Measurements from ENCODE around the gene ACTN4. TPM values are rescaled to one million over a fixed set of nuclear protein-coding genes. Genes with fewer than 3 reads are reported as not detected.
A peak's percentile ranks its signal among the peaks of the same experiment; 100 is the strongest.

Gene ACTN4
- total RNA-seq, 1 donor from 2014 or later = 628 TPM

DNA sequence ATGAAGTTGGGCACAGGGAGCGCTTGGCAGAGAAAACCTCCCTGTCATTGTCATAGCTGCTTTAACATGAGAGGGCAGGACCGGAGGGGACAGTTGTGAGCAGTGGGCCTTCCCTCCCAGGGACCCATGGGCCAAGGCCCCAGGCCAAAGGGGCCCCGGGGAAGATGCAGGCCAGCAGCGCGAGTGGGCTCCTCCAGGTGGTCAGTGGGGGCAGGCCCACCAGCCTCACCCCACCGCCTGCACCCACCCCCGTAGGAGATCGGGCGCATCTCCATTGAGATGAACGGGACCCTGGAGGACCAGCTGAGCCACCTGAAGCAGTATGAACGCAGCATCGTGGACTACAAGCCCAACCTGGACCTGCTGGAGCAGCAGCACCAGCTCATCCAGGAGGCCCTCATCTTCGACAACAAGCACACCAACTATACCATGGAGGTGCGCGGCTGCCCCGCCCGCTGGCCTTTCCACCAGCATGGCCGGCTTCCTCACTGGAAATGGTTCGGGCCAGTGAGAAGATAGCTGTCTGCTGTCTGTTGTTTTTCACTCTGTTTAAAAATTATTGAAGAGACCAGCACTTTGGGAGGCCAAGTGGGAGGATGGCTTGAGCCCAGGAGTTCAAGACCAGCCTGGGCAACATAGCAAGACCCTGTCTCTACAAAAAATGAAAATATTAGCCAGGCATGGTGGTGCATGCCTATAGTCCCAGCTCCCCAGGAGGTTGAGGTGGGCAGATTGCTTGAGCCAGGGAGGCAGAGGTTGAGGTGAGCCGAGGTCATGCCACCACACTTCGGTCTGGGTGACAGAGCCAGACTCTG lies 78.2 kb downstream of the ACTN4 start:
- DNase-seq (ENCODE audit: low spot score) = no peak

DNA sequence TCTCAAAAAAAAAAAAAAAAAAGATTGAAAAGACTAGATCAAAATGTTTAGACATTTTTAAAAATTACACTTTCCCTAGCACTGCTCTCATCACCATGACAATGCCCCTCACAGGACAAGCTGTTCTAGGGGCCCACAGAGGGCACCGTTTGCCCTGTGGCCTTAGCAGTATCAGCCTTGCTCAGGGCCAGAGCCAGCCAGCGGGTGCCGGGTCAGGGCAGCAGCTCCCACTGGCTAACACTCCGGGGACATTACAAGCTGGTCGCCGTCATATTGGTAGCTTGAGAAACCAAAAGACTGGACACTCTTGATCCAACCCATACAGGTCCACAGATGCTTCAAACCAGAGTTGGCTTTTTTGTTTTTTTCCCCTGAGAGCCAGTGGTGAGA lies 78.8 kb downstream of the ACTN4 start:
- DNase-seq (ENCODE audit: low spot score) = no peak

DNA sequence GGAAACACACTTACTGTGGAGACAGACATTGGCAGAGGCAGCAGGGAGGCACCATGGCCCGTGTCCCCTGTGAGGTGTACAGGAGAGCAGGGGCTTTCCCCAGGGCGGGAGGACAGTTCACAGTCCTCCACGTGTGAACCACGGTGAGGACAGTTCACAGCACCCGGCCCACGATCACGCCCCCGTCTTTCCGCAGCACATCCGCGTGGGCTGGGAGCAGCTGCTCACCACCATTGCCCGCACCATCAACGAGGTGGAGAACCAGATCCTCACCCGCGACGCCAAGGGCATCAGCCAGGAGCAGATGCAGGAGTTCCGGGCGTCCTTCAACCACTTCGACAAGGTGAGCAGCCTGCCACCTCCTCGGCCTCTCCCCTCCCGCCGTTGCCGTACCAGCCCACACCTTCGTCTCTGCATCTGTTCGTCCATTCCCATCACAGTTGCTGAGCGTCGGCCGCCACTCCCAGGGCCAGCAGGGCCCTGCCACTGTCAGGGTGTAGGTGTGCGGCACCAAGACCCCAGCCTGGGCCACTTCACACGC lies 79.4 kb downstream of the ACTN4 start:
- no peak for DNase-seq (ENCODE audit: low spot score)

DNA sequence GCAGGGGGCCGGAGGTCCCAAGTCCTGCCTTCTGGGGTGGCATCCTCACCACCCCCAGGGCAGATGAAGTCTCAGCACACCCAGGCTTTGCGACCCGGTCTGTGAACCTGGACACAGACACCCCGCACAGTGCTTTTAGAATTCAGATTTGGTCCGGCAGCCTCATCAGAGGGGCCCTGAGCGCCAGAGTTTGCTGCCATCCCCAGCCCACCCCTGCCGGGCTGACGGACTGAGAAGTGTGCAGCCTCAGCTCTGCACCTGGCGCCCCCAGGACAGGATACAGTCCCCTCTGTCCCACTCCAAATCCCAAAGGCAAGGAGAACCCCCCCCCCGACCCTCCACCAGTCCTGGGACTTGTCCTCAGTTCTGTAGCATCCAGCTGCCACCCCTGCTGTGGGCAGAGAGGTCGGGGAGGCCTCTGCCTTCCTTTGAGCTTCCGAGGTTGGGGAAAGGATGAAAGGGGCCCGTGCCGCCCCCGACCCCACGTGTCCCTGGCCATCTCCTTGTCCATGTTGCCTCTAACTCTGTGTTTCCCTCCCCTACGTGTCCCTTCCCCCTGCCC lies 79.9 kb downstream of the ACTN4 start:
- no peak for DNase-seq (ENCODE audit: low spot score)

DNA sequence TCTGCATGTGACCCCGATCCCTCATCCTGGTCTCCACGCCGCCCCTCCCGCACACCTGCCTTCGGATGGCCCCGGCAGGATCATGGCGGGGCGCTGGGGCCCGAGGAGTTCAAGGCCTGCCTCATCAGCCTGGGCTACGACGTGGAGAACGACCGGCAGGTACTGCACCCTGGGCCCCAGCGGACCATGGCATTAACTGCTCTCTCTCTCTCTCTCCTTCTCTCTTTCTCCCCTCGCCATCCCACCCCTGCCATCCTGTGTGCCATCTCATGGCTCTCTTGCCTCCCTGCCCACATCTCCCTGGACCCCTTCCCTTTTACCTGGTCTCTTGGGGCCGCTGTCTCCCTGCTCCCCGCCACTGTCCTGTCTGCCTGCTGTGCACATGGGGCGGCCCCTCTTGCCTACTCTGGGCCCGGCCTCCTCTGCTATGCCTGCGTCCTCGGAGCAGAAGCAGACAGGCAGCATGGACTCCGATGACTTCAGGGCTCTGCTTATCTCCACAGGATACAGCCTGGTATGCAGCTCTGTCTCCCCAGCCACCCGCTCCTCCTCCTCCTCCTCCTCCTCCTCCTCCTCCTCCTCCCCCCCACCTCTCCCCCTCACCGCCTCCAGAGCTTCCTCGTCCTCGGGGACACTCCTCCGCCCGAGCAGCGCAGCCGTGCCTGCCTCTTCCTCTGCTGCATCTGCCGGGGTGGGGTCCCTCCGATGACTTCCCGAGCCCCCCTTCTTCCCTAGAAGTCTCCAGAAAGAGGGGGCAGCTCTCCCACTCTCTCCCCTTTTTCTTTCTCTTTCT lies 80.6 kb downstream of the ACTN4 start:
- DNase-seq (ENCODE audit: low spot score) = peak; percentile 63

DNA sequence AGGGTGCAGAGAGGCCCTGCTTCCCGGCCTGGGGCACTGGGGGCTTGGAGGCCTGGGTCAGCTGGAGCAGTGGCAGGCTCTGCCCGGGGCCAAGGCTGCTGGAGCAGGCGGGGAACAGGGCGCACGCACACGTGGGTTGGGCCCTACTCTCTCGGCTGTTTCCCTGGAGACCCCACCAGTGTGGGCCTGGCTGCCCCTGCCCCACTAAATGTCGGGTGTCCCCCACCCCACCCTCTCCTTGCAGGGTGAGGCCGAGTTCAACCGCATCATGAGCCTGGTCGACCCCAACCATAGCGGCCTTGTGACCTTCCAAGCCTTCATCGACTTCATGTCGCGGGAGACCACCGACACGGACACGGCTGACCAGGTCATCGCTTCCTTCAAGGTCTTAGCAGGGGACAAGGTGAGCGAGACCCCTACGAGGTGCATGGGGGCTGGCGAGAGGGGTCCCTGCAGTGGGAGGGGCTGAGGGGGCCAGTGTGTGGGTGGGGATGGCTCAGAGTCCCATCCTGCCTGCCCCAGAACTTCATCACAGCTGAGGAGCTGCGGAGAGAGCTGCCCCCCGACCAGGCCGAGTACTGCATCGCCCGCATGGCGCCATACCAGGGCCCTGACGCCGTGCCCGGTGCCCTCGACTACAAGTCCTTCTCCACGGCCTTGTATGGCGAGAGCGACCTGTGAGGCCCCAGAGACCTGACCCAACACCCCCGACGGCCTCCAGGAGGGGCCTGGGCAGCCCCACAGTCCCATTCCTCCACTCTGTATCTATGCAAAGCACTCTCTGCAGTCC lies 81.5 kb downstream of the ACTN4 start:
- DNase-seq (ENCODE audit: low spot score) = no peak

DNA sequence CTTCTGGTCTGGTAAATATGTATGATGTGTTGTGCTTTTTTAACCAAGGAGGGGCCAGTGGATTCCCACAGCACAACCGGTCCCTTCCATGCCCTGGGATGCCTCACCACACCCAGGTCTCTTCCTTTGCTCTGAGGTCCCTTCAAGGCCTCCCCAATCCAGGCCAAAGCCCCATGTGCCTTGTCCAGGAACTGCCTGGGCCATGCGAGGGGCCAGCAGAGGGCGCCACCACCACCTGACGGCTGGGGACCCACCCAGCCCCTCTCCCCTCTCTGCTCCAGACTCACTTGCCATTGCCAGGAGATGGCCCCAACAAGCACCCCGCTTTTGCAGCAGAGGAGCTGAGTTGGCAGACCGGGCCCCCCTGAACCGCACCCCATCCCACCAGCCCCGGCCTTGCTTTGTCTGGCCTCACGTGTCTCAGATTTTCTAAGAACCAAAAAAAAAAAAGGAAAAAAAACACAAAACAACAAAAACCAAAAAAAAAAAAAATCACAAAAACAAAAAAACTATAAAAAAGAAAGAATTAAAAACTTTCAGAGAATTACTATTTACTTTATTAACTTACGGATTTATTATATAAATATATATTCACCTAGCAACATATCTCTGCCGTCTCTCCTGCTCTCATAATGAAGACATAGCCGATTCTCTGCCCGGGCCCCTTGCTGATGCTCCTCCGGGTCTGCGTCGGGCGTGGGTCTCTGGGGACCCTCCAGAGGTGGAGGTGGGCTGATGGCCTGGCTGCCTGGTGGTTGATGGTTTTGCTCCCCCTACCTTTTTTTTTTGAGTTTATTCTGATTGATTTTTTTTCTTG lies 82.4 kb downstream of the ACTN4 start:
- DNase-seq (ENCODE audit: low spot score) = peak; percentile 79

DNA sequence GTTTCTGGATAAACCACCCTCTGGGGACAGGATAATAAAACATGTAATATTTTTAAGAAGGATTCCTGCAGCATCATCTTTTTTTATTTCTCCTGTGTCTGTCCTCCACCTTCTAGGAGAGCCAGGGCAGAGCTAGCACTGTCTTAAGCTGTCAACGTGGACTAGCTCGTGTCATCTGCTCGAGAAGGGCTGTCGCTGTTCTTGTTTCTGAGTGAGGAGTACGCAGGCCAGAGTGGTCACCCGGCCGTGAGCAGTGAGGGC lies 83.0 kb downstream of the ACTN4 start:
- no peak for DNase-seq (ENCODE audit: low spot score)

DNA sequence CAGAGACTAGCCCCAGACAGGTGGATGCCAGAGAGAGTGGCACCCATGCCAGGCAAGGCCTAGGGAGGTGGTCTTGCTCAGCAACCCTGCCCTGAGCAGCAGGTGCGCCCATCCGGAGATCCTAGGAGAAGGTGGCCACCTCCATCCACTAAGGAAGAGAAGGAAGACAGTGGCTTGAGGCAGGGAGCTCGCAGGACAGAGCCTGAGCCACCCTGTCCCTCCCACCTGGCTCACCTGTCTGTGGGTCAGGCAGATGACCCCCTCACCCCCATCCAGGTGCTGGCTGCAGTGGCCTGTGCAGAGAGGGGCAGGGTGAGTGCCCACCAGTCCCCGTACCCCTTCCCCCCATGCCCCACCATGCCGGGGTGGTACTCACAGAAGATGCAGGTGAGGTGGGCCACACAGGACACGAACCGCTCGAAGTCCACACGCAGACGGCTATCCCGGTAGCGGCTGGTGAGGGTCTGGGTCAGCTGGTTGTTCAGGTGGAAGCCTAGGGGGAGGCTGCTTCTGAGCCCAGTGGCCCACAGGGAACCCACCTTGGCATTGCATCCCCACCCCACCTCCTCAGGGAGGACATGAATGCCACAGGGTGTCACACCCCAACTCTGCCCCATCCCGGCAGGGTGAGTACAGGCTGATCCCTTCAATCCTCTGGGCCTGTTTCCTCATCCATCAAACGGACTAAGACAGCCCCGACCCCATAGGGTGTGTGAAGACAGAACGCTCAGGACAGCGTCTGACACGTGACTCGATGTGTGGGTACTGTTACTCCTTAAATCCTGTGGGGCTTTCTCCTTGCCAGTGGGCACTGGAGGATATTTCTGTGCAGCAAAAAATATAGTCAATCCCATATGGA lies 83.5 kb downstream of the ACTN4 start:
- DNase-seq (ENCODE audit: low spot score) = no peak

DNA sequence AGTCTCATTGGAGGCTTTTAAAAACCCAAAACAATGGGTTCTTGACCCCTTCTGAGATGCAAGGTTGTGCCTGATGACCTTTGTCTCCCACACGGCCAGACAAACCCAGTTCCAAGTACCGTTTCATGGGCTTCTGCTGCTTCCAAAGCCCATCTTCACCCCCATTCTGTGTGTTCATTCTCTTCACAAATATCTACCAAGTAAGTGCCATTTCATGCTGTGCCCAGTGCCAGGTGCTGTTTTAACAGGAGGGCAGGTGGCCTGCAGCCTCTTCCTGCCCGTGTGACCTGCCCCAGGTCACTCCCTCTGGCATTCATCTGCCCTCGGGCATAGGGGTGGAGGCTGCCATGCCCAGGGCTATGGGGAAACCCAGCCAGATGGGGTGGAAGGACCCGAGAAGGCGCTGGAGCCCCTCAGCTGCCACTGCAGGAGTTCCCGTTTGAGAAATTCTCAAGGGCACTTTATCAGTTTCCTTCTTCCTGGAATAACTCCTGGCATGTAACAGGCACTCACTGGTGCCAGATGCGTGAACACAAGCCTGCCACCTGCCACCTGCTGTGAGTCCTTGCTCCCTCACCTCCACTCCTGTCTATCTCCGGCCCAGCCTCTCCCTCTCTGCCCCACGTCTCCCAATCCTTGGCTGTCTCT lies 84.3 kb downstream of the ACTN4 start:
- peak; percentile 80 for DNase-seq (ENCODE audit: low spot score)

DNA sequence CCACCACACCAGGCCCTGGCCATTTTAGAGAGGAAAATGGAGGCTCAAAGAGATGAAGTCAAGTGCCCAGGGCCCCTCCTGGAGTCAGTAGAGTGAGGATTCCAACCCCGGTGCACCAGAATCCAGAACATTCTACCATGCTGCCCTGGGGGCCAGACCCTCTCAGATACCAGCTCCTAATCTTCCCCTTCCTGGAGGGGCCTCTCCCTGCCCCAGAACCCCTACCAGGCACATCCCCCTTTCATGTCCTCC lies 85.7 kb downstream of the ACTN4 start:
- DNase-seq (ENCODE audit: low spot score) = no peak

DNA sequence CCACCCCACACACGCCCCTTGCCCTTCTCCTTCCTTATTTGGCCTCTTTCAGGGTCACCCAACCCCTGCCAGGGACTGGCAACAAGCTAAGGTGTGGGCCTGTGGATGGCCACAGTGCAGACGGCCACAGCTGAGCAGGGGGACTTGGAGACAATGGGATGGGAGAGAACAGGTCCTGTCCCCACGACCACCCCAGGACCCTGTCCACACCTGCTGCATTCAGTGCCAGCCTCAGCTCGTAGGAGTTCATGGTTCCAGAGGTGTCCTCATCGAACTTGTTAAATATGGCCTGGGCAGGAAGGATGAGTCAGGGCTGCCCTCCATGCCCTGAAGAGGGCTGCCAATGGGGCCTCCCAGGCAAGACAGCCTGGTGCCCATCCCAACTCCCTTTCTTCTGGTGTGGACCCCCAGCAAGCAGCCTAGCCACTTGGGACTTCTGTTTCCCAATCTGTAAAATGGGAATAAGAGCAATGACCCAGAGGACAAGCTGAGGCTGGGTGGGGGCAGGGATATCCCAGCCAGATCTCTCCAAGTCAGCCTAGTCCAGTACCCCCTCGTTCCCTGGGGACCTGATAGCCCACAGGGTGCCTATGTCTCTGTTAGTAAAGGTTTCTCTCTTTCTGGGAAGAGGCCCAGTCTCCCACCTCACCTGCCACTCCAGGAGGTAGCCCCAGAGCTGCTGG lies 86.2 kb downstream of the ACTN4 start:
- DNase-seq (ENCODE audit: low spot score) = no peak

DNA sequence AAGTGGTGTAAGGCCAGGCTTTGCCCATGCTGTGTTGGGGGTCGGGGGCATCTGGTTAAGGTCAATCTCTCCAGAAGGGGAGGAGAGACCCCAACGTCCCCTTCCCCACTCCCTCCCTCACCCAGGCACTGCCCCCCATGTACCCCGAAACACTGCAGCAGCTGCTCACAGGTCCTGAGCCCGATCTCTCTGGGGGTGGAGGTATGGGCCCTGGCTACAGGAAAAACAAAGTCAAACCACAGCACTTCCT lies 86.7 kb downstream of the ACTN4 start:
- no peak for DNase-seq (ENCODE audit: low spot score)

DNA sequence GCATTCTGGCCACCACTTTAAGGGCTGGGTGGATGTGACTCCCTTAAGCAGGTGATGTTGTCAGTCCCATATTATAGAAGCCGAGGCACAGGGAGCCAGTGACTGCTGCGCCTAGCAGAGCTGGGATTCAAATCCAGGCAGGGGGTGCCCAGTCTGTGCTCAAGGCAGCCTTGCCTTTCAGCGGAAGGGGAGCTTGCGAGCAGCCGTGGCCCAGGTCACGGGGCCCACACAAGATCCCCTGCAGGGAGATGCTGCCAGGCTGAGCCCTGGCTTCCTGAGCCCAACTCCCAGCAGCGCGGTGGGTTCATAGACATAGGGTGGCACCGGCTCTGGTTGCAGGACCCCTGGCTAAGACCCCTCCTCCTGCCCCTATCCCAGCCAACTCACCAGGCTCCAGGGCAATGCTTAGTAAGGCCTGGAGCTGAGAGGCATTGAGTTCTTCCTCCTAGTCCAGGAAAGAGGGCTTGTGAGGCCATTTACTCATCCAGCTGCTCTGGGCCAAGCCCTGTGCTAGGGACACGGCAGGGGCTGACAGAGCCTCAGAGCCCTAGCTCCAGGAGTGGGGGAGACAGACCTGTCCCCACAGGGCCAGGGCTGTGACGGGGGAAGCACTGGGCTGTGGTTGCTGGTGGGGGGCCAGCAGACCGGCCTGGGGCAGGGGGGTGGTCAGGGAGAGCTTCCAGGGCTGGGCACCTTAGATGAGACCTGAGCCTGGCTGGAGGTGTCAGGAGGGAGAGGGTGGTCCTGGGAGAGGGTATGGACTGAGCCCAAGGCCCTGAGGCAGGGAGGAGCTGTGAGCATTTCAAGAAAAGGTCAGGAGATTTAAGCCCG lies 87.2 kb downstream of the ACTN4 start:
- no peak for DNase-seq (ENCODE audit: low spot score)

DNA sequence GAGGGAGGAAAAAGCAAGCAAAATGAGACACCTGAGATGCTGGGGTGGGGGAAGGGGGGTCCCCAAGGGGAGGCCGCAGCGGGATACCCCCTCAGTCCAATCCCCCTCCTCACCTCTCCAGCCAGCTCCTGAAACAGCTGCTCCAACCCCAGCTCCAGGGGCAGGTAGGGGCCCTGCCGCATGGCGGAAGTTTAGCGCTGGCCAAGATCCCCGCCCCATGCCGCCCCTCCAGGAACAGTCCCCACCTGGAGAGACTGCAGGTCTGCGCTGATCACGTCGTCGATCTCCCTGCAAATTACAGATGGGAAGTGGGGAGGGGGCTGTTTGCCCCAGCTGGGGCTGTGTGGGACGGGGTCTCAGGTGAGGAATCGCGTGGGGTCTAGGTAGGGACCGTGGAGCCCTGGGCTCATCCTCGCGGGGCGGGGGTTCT lies 87.8 kb downstream of the ACTN4 start:
- DNase-seq (ENCODE audit: low spot score) = no peak

DNA sequence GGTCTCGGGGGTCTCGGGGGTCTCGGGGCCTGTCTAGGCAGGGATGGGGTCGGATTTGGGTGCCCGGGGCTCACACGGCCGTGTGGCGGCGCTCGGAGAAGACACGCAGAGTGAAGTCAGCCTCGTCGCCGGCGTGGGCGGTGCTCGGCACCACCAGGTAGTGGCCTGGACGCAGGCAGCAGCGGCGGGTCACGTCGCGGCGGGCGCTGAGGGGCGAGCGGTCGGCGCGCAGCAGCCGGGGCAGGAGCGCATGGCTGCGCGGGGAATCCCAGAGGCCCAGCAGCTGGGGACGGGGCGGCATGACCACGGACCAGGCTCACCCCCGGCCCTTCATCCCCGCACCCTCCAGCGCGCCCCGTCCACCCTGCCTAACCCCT lies 88.6 kb downstream of the ACTN4 start:
- DNase-seq (ENCODE audit: low spot score) = peak; percentile 70

DNA sequence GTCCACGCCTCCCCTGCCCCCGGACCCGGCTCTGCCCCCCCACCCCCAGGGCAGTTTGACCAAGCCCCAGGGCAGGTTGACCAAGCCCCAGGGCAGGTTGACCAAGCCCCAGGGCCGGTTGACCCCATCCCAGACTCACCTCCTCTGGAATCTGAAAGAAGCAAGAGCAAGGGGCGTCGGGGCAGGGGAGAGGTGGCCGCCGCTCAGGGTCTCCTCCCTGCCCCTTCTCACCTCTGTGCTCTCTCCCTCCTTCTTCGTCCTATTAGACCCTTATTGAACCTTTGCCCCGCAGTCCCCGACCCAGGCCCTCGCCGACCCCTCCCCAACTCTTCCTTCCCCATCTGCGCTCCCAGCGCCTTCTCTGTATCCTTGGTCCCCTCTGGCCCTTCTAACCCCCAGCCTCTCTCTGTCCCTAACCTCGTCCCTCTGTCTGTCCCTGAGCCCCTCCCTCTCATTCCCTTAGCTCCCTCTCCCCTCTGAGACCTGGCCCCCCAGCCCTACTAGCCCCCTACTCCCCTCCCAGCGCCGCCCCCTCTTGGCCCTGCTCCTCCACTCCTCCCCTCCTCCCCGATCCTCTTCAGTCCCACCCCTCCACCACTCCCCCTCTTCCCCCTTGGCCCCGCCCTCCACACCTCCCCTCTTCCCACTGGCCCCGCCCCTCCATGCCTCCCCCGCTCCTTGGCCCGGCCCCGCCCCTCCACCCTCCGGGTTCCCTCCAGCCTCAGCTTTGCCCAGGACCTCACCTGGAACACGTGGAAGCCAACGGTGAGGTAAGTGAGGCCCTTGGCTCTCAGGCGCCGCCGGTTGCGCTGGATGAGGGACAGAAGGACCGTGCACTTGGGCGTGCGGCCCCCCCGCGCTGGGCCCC lies 89.2 kb downstream of the ACTN4 start:
- peak; percentile 85 for DNase-seq (ENCODE audit: low spot score)
